HUES64 (cell line): ENCODE data around the gene ATAD3B.
A peak's percentile ranks its signal among the peaks of the same experiment; 100 is the strongest.
"Not testable (repeated sequence)": the region's sequence is repeated elsewhere in the genome, so short reads cannot be mapped to it uniquely, and the experiment has no call there.

ENCODE experiments used
- H3K27ac ChIP-seq: 2 replicates; pipeline ENCODE4 v1.7.0; 2013; ENCODE audit warnings: low read depth, low read length, inconsistent platforms
- H3K27me3 ChIP-seq: 2 replicates; pipeline ENCODE4 v1.6.1; 2013; ENCODE audit warnings: mild to moderate bottlenecking, low read length; ENCODE audit not compliant: insufficient read depth
- H3K36me3 ChIP-seq: 2 replicates; pipeline ENCODE4 v1.6.1; 2013; ENCODE audit warnings: mild to moderate bottlenecking, low read length; ENCODE audit not compliant: insufficient read depth
- H3K4me1 ChIP-seq: 2 replicates; pipeline ENCODE4 v1.6.1; 2013; ENCODE audit warnings: mild to moderate bottlenecking, low read length, moderate library complexity; ENCODE audit not compliant: insufficient read depth
- H3K4me3 ChIP-seq: 2 replicates; pipeline ENCODE4 v1.5.1; 2013; ENCODE audit warnings: mild to moderate bottlenecking, low read length, moderate library complexity
- H3K9ac ChIP-seq: 2 replicates; pipeline ENCODE4 v1.6.1; 2013; ENCODE audit warnings: mild to moderate bottlenecking, low read depth, low read length
- H3K9me3 ChIP-seq: 2 replicates; pipeline ENCODE4 v1.6.1; 2013; ENCODE audit warnings: low read depth, low read length; ENCODE audit not compliant: insufficient read depth
- WGBS: fragments of 150-250, 120-280 bp; methylation state at CpG from one replicate; pipeline ENCODE4 v1.1.7; 2013; ENCODE audit warnings: missing lambda C conversion rate; 5-methylcytosine and 5-hydroxymethylcytosine counted together

The ATAD3B gene

GRCh38 chr1:1507305-1507704 lies 35.7 kb downstream of the ATAD3B start:
- no peak overlapping the region for H3K27ac ChIP-seq
- 94% methylated on average over 4 of the region's 4 CpGs for WGBS
- H3K27me3 ChIP-seq = no peaks in the 10 kb centered on the region
- H3K4me1 ChIP-seq = no peaks in the 10 kb centered on the region
- no peak overlapping the region for H3K4me3 ChIP-seq
- no peaks in the 10 kb centered on the region for H3K9me3 ChIP-seq
- no peaks in the 10 kb centered on the region for H3K36me3 ChIP-seq
- H3K9ac ChIP-seq = no peak overlapping the region

GRCh38 chr1:1508775-1509464 lies 37.4 kb downstream of the ATAD3B start:
- H3K36me3 ChIP-seq, H3K27me3 ChIP-seq, H3K27ac ChIP-seq, H3K4me3 ChIP-seq, H3K4me1 ChIP-seq, H3K9ac ChIP-seq, H3K9me3 ChIP-seq: not testable (repeated sequence)
- 91% methylated on average over 23 of the region's 34 CpGs for WGBS

- H3K27me3 ChIP-seq, H3K9me3 ChIP-seq, H3K27ac ChIP-seq, H3K36me3 ChIP-seq, H3K9ac ChIP-seq, H3K4me1 ChIP-seq, H3K4me3 ChIP-seq: not testable (repeated sequence)
- WGBS = 92% methylated on average over 17 of the region's 21 CpGs
Measured at GRCh38 chr1:1509465-1509850, 37.9 kb downstream of the ATAD3B start.

GRCh38 chr1:1510912-1511532 lies 39.5 kb downstream of the ATAD3B start:
- H3K4me1 ChIP-seq = no peaks in the 10 kb centered on the region
- peak overlapping the region; percentile 86 for H3K27ac ChIP-seq
- H3K4me3 ChIP-seq = peak overlapping the region; percentile 86
- no peaks in the 10 kb centered on the region for H3K9me3 ChIP-seq
- peaks cover 4% of the 10 kb centered on the region for H3K36me3 ChIP-seq
- H3K27me3 ChIP-seq = no peaks in the 10 kb centered on the region
- 17% methylated on average over 16 of the region's 17 CpGs for WGBS
- H3K9ac ChIP-seq = peak overlapping the region; percentile 93

- H3K36me3 ChIP-seq = peaks cover 6% of the 10 kb centered on the region
Measured at GRCh38 chr1:1511533-1512285, 40.1 kb downstream of the ATAD3B start, which contains the start of gene ATAD3A. ATAD3A (plus strand) TSS chr1:1512162; CDS start chr1:1512269, 107 bp downstream.

GRCh38 chr1:1512425-1512824 lies 40.9 kb downstream of the ATAD3B start:
- under 1% methylated on average over 42 of the region's 52 CpGs for WGBS
- H3K36me3 ChIP-seq, H3K9me3 ChIP-seq, H3K27ac ChIP-seq, H3K27me3 ChIP-seq, H3K4me1 ChIP-seq: not testable (repeated sequence)
- Histone ChIP-seq H3K4me3 (peak overlapping the region; percentile 86), H3K9ac (peak overlapping the region; percentile 57; the same call in 1 of the 2 replicates)

More at GRCh38 chr1:1511533-1512285, 40.1 kb downstream of the ATAD3B start, which contains the start of gene ATAD3A:
- H3K27me3 ChIP-seq = no peaks in the 10 kb centered on the region
- H3K9ac ChIP-seq = peak within 1 kb of the TSS; percentile 93
- H3K4me3 ChIP-seq = peak within 1 kb of the TSS; percentile 86
- under 1% methylated on average over 99 of the region's 99 CpGs for WGBS
- no peaks in the 10 kb centered on the region for H3K4me1 ChIP-seq
- no peaks in the 10 kb centered on the region for H3K9me3 ChIP-seq
- H3K27ac ChIP-seq = peak within 1 kb of the TSS; percentile 86

- H3K9me3 ChIP-seq, H3K4me1 ChIP-seq, H3K9ac ChIP-seq, H3K27ac ChIP-seq, H3K4me3 ChIP-seq, H3K27me3 ChIP-seq: not testable (repeated sequence)
- WGBS = 86% methylated on average over 13 of the region's 18 CpGs
- H3K36me3 ChIP-seq = peaks cover 19% of the 10 kb centered on the region
Measured at GRCh38 chr1:1513675-1514074, 42.1 kb downstream of the ATAD3B start.

- H3K27ac ChIP-seq, H3K4me3 ChIP-seq, H3K9me3 ChIP-seq, H3K27me3 ChIP-seq, H3K9ac ChIP-seq, H3K4me1 ChIP-seq: not testable (repeated sequence)
- WGBS = 93% methylated on average over 11 of the region's 16 CpGs
- H3K36me3 ChIP-seq = peaks cover 20% of the 10 kb centered on the region
Measured at GRCh38 chr1:1514376-1514775, 42.8 kb downstream of the ATAD3B start.

- not testable (repeated sequence) for H3K9ac ChIP-seq, H3K4me1 ChIP-seq, H3K27me3 ChIP-seq, H3K27ac ChIP-seq, H3K9me3 ChIP-seq, H3K4me3 ChIP-seq
- peaks cover 33% of the 10 kb centered on the region for H3K36me3 ChIP-seq
- 97% methylated on average over 14 of the region's 14 CpGs for WGBS
Measured at GRCh38 chr1:1516923-1517322, 45.4 kb downstream of the ATAD3B start.

GRCh38 chr1:1517973-1518620 lies 46.5 kb downstream of the ATAD3B start:
- peaks cover 34% of the 10 kb centered on the region for H3K36me3 ChIP-seq
- no peak overlapping the region for H3K27ac ChIP-seq
- no peaks in the 10 kb centered on the region for H3K9me3 ChIP-seq
- no peak overlapping the region for H3K4me3 ChIP-seq
- no peak overlapping the region for H3K9ac ChIP-seq
- H3K4me1 ChIP-seq = no peaks in the 10 kb centered on the region
- 97% methylated on average over 24 of the region's 28 CpGs for WGBS
- H3K27me3 ChIP-seq = no peaks in the 10 kb centered on the region

- H3K27me3 ChIP-seq, H3K4me3 ChIP-seq, H3K9ac ChIP-seq, H3K9me3 ChIP-seq, H3K4me1 ChIP-seq, H3K27ac ChIP-seq: not testable (repeated sequence)
- H3K36me3 ChIP-seq = peaks cover 36% of the 10 kb centered on the region
- WGBS = 94% methylated on average over 15 of the region's 19 CpGs
Measured at GRCh38 chr1:1518621-1519007, 47.0 kb downstream of the ATAD3B start.
